HepG2 (cell line): ENCODE data around the gene ABCF1. TPM values are rescaled to one million over a fixed set of nuclear protein-coding genes. Genes with fewer than 3 reads are reported as not detected.

Experiments used
- BRCA1 ChIP-seq: sonication (generic); formaldehyde crosslinking; IDR thresholded peaks from 2 replicates; pipeline ENCODE4 v1.4.0; 2020; ENCODE audit warnings: missing genetic modification reagents
- NFYC ChIP-seq: IDR thresholded peaks from 2 replicates; pipeline ENCODE4 v1.6.1; 2016; ENCODE audit warnings: missing genetic modification reagents, missing compliant biosample characterization
- PCBP1 ChIP-seq: fragments of 200-400 bp; formaldehyde crosslinking; IDR thresholded peaks from 2 replicates; pipeline ENCODE4 v1.6.1; 2017; ENCODE audit warnings: mild to moderate bottlenecking, low read depth, low read length, borderline replicate concordance
- SRY ChIP-seq: sonication (generic); formaldehyde crosslinking; IDR thresholded peaks from 2 replicates; pipeline ENCODE4 v1.8.0; 2022; ENCODE audit warnings: mild to moderate bottlenecking, missing genetic modification reagents
- ZNF660 ChIP-seq: sonication (generic); formaldehyde crosslinking; IDR thresholded peaks from 2 replicates; pipeline ENCODE4 v1.5.1; 2020; ENCODE audit warnings: mild to moderate bottlenecking, low read depth, missing genetic modification reagents, borderline replicate concordance
- polyA plus RNA-seq, 8 experiments: library from polyadenylated mRNA; depleted of rRNA in 3 of 8; stranded (reverse) in 7 of 8; unstranded in 1 of 8; fragments of >200 nt; fragmentation: Illumina TruSeq in 4 of 8; extraction: Trizol in 4 of 8; gene quantifications; 2 replicates each; pipeline versions ENCODE4 v1.2.1 to v1.2.3, GENCODE V29; 2011 to 2016; ENCODE audit warnings: low read depth in 4 of 8, missing spikeins in 1 of 8, mixed read lengths in 1 of 8; ENCODE audit not compliant: insufficient read depth in 1 of 8
- total RNA-seq, 5 experiments: library from RNA; depleted of rRNA; stranded (reverse); fragments of >200 nt; fragmentation: Illumina TruSeq; extraction: Trizol; gene quantifications; 2 replicates each; pipeline ENCODE4 v1.2.3, GENCODE V29; 2016; ENCODE audit warnings: low read depth in 1 of 5
- TF ChIP-seq, protein P1 (sequence below): sonication (generic); formaldehyde crosslinking; IDR thresholded peaks from one replicate; pipeline ENCODE4 v1.5.1; 2020; ENCODE audit warnings: mild to moderate bottlenecking, missing genetic modification reagents; ENCODE audit errors: not compliant biosample characterization
- TF ChIP-seq, protein P2 (sequence below): sonication (generic); formaldehyde crosslinking; IDR thresholded peaks from 2 replicates; pipeline ENCODE4 v1.4.0; 2020; ENCODE audit warnings: missing genetic modification reagents
- TF ChIP-seq, protein P3 (sequence below), 2 experiments: sonication (generic) in 1 of 2; formaldehyde crosslinking in 1 of 2; IDR thresholded peaks; 2 replicates each; pipeline versions ENCODE4 v1.4.0 to v1.6.1; 2018 to 2020; ENCODE audit warnings: missing genetic modification reagents in 2 of 2, borderline replicate concordance in 1 of 2, low read depth in 1 of 2, mild to moderate bottlenecking in 1 of 2, missing biosample characterization in 1 of 2
- TF ChIP-seq, protein P4 (sequence below): sonication (generic); formaldehyde crosslinking; IDR thresholded peaks from 2 replicates; pipeline ENCODE4 v1.5.1; 2020; ENCODE audit warnings: mild to moderate bottlenecking, moderate library complexity, missing genetic modification reagents

The ABCF1 gene
- total and polyA plus RNA-seq, 2 of the 13 experiments (the other 11 are each of a cell fraction or from before 2014, with no cell fraction given): 25.4 to 98.9 TPM

DNA sequence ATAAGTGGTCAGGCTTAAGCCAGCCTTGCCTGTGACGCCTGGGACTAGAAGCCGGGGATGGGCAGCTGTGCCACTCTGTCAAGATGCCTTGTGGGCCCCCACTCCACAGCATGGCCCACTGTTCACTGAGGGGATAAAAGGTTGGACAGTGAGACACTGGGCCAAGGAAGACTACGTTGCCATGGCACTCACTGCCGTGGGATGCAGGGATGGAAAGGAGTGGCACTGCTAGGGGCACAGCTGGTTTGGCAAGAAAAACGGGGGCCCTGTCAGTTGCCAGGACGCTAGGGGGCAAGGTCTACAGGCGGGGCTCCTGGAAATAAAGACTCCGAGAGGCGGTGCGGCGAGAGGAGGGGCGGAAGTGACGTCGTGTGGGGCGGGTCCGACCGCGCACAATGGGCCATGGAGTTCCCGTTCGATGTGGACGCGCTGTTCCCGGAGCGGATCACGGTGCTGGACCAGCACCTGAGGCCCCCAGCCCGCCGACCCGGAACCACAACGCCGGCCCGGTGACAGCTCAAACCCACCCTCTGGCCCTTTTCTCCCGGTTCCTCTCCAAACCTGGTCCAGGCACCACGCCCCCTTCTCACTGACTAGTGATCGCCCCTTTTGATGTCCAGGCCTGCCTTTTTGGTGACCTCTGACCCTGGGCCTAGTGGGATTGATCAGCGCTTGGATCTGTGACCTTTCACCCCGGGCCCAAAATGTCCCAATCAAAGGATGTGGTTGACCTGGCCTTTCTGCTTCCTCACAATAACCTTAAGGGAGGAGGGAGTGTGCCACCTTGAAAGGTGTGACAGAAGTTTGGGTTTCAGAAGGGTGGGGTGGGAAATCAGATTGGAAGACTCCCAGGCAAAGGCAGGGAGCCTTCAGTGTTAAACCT lies 55.5 kb downstream of the ABCF1 start, which contains the start of gene ATAT1 (continued):
- TF ChIP-seq, protein P1, sequence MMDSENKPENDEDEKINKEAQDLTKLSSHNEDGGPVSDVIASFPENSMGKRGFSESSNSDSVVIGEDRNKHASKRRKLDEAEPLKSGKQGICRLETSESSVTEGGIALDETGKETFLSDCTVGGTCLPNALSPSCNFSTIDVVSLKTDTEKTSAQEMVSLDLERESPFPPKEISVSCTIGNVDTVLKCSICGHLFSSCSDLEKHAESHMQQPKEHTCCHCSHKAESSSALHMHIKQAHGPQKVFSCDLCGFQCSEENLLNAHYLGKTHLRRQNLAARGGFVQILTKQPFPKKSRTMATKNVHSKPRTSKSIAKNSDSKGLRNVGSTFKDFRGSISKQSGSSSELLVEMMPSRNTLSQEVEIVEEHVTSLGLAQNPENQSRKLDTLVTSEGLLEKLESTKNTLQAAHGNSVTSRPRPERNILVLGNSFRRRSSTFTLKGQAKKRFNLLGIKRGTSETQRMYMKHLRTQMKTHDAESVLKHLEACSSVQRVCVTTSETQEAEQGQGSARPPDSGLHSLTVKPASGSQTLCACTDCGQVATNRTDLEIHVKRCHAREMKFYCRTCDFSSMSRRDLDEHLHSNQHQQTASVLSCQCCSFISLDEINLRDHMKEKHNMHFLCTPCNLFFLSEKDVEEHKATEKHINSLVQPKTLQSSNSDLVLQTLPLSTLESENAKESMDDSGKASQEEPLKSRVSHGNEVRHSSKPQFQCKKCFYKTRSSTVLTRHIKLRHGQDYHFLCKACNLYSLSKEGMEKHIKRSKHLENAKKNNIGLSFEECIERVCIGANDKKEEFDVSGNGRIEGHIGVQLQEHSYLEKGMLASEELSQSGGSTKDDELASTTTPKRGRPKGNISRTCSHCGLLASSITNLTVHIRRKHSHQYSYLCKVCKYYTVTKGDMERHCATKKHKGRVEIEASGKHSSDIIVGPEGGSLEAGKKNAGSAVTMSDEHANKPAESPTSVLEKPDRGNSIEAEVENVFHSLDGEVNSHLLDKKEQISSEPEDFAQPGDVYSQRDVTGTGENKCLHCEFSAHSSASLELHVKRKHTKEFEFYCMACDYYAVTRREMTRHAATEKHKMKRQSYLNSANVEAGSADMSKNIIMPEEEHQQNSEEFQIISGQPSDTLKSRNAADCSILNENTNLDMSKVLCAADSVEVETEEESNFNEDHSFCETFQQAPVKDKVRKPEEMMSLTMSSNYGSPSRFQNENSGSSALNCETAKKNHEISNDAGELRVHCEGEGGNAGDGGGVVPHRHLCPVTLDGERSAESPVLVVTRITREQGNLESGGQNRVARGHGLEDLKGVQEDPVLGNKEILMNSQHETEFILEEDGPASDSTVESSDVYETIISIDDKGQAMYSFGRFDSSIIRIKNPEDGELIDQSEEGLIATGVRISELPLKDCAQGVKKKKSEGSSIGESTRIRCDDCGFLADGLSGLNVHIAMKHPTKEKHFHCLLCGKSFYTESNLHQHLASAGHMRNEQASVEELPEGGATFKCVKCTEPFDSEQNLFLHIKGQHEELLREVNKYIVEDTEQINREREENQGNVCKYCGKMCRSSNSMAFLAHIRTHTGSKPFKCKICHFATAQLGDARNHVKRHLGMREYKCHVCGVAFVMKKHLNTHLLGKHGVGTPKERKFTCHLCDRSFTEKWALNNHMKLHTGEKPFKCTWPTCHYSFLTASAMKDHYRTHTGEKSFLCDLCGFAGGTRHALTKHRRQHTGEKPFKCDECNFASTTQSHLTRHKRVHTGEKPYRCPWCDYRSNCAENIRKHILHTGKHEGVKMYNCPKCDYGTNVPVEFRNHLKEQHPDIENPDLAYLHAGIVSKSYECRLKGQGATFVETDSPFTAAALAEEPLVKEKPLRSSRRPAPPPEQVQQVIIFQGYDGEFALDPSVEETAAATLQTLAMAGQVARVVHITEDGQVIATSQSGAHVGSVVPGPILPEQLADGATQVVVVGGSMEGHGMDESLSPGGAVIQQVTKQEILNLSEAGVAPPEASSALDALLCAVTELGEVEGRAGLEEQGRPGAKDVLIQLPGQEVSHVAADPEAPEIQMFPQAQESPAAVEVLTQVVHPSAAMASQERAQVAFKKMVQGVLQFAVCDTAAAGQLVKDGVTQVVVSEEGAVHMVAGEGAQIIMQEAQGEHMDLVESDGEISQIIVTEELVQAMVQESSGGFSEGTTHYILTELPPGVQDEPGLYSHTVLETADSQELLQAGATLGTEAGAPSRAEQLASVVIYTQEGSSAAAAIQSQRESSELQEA (CRISPR knock-in tag): peak; percentile 80
- TF ChIP-seq NFYC (CRISPR knock-in tag) (no peak; the same call in none of the 2 replicates), BRCA1 (peak; percentile 32; the same call in 1 of the 2 replicates), ZNF660 (CRISPR knock-in tag) (0 out of 2 replicates have a peak, but pooled peaks have one; percentile 26), PCBP1 (peak; percentile 85; the same call in 1 of the 2 replicates), SRY (CRISPR knock-in tag) (peak; percentile 63)
- TF ChIP-seq, protein P2, sequence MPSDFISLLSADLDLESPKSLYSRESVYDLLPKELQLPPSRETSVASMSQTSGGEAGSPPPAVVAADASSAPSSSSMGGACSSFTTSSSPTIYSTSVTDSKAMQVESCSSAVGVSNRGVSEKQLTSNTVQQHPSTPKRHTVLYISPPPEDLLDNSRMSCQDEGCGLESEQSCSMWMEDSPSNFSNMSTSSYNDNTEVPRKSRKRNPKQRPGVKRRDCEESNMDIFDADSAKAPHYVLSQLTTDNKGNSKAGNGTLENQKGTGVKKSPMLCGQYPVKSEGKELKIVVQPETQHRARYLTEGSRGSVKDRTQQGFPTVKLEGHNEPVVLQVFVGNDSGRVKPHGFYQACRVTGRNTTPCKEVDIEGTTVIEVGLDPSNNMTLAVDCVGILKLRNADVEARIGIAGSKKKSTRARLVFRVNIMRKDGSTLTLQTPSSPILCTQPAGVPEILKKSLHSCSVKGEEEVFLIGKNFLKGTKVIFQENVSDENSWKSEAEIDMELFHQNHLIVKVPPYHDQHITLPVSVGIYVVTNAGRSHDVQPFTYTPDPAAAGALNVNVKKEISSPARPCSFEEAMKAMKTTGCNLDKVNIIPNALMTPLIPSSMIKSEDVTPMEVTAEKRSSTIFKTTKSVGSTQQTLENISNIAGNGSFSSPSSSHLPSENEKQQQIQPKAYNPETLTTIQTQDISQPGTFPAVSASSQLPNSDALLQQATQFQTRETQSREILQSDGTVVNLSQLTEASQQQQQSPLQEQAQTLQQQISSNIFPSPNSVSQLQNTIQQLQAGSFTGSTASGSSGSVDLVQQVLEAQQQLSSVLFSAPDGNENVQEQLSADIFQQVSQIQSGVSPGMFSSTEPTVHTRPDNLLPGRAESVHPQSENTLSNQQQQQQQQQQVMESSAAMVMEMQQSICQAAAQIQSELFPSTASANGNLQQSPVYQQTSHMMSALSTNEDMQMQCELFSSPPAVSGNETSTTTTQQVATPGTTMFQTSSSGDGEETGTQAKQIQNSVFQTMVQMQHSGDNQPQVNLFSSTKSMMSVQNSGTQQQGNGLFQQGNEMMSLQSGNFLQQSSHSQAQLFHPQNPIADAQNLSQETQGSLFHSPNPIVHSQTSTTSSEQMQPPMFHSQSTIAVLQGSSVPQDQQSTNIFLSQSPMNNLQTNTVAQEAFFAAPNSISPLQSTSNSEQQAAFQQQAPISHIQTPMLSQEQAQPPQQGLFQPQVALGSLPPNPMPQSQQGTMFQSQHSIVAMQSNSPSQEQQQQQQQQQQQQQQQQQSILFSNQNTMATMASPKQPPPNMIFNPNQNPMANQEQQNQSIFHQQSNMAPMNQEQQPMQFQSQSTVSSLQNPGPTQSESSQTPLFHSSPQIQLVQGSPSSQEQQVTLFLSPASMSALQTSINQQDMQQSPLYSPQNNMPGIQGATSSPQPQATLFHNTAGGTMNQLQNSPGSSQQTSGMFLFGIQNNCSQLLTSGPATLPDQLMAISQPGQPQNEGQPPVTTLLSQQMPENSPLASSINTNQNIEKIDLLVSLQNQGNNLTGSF (CRISPR knock-in tag): 0 out of 2 replicates have a peak, but pooled peaks have one; percentile 62
- TF ChIP-seq, protein P3, sequence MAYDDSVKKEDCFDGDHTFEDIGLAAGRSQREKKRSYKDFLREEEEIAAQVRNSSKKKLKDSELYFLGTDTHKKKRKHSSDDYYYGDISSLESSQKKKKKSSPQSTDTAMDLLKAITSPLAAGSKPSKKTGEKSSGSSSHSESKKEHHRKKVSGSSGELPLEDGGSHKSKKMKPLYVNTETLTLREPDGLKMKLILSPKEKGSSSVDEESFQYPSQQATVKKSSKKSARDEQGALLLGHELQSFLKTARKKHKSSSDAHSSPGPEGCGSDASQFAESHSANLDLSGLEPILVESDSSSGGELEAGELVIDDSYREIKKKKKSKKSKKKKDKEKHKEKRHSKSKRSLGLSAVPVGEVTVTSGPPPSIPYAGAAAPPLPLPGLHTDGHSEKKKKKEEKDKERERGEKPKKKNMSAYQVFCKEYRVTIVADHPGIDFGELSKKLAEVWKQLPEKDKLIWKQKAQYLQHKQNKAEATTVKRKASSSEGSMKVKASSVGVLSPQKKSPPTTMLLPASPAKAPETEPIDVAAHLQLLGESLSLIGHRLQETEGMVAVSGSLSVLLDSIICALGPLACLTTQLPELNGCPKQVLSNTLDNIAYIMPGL (CRISPR knock-in tag; IDR thresholded peaks at IDR 0.05; ENCODE audit: borderline replicate concordance in 1 of 2, low read depth in 1 of 2): peak; percentile 68 to 84; a peak in 3 of 4 replicates
- TF ChIP-seq, protein P4, sequence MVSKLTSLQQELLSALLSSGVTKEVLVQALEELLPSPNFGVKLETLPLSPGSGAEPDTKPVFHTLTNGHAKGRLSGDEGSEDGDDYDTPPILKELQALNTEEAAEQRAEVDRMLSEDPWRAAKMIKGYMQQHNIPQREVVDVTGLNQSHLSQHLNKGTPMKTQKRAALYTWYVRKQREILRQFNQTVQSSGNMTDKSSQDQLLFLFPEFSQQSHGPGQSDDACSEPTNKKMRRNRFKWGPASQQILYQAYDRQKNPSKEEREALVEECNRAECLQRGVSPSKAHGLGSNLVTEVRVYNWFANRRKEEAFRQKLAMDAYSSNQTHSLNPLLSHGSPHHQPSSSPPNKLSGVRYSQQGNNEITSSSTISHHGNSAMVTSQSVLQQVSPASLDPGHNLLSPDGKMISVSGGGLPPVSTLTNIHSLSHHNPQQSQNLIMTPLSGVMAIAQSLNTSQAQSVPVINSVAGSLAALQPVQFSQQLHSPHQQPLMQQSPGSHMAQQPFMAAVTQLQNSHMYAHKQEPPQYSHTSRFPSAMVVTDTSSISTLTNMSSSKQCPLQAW (CRISPR knock-in tag): peak; percentile 85
